H9 (cell line): ENCODE data around the gene ZNF280D. TPM values are rescaled to one million over a fixed set of nuclear protein-coding genes. Genes with fewer than 3 reads are reported as not detected.

Source experiments
- DNase-seq: peaks from one replicate; pipeline ENCODE4 v3.0.0-alpha.2; 2017
- H2AFZ ChIP-seq: one replicate; pipeline ENCODE4 v1.6.1; 2013; ENCODE audit warnings: mild to moderate bottlenecking, low read length, control low read depth, moderate library complexity
- H2AK5ac ChIP-seq: 2 replicates; pipeline ENCODE4 v1.6.1; 2013; ENCODE audit warnings: low read length, control low read depth, mixed read lengths; ENCODE audit not compliant: insufficient read length
- H2BK120ac ChIP-seq: one replicate; pipeline ENCODE4 v1.6.1; 2013; ENCODE audit warnings: low read depth, mild to moderate bottlenecking, low read length, control low read depth, inconsistent platforms; ENCODE audit not compliant: poor library complexity, severe bottlenecking
- H2BK12ac ChIP-seq: 2 replicates; pipeline ENCODE4 v1.6.1; 2013; ENCODE audit warnings: low read length, control low read depth, mixed read lengths, low read depth; ENCODE audit not compliant: insufficient read length
- H2BK15ac ChIP-seq: 2 replicates; pipeline ENCODE4 v1.6.1; 2013; ENCODE audit warnings: low read depth, low read length, control low read depth
- H2BK20ac ChIP-seq: one replicate; pipeline ENCODE4 v1.6.1; 2013; ENCODE audit warnings: low read depth, mild to moderate bottlenecking, low read length, control low read depth, inconsistent platforms; ENCODE audit not compliant: poor library complexity, severe bottlenecking
- H2BK5ac ChIP-seq: 2 replicates; pipeline ENCODE4 v1.6.1; 2013; ENCODE audit warnings: low read length, control low read depth, mixed read lengths; ENCODE audit not compliant: insufficient read length
- H3K14ac ChIP-seq: 2 replicates; pipeline ENCODE4 v1.6.1; 2013; ENCODE audit warnings: low read length, control low read depth; ENCODE audit not compliant: insufficient read depth
- H3K18ac ChIP-seq: 2 replicates; pipeline ENCODE4 v1.6.1; 2013; ENCODE audit warnings: low read depth, mild to moderate bottlenecking, mixed read lengths, low read length, control low read depth; ENCODE audit not compliant: insufficient read length
- H3K23ac ChIP-seq: 2 replicates; pipeline ENCODE4 v1.6.1; 2013; ENCODE audit warnings: low read length, control low read depth, mixed read lengths, low read depth; ENCODE audit not compliant: insufficient read length
- H3K23me2 ChIP-seq: 2 replicates; pipeline ENCODE4 v1.6.1; 2013; ENCODE audit warnings: low read depth, mild to moderate bottlenecking, mixed read lengths, low read length, control low read depth; ENCODE audit not compliant: insufficient read length, poor library complexity, severe bottlenecking
- H3K27ac ChIP-seq: 2 replicates; pipeline ENCODE4 v1.5.1; 2013; ENCODE audit warnings: low read length, control low read depth, mixed read lengths, low read depth; ENCODE audit not compliant: insufficient read length
- H3K27me3 ChIP-seq: 2 replicates; pipeline ENCODE4 v1.6.1; 2013; ENCODE audit warnings: low read length, control low read depth, inconsistent platforms; ENCODE audit not compliant: insufficient read depth
- H3K4ac ChIP-seq: 2 replicates; pipeline ENCODE4 v1.6.1; 2013; ENCODE audit warnings: low read depth, mild to moderate bottlenecking, control low read depth, inconsistent platforms, low read length, moderate library complexity
- H3K4me1 ChIP-seq: 2 replicates; pipeline ENCODE4 v1.6.1; 2013; ENCODE audit warnings: low read length, control low read depth, inconsistent platforms; ENCODE audit not compliant: insufficient read depth
- H3K4me2 ChIP-seq: 2 replicates; pipeline ENCODE4 v1.6.1; 2013; ENCODE audit warnings: low read length, control low read depth, mixed read lengths; ENCODE audit not compliant: insufficient read length, insufficient read depth
- H3K56ac ChIP-seq: 2 replicates; pipeline ENCODE4 v1.6.1; 2013; ENCODE audit warnings: low read depth, mild to moderate bottlenecking, mixed read lengths, low read length, control low read depth; ENCODE audit not compliant: insufficient read length
- H3K79me1 ChIP-seq: 2 replicates; pipeline ENCODE4 v1.6.1; 2013; ENCODE audit warnings: low read depth, mild to moderate bottlenecking, moderate library complexity, low read length, control low read depth, inconsistent platforms; ENCODE audit not compliant: insufficient read depth, poor library complexity, severe bottlenecking
- H3K79me2 ChIP-seq: 2 replicates; pipeline ENCODE4 v1.6.1; 2013; ENCODE audit warnings: low read length, control low read depth, inconsistent platforms; ENCODE audit not compliant: insufficient read depth
- H3K9ac ChIP-seq: 2 replicates; pipeline ENCODE4 v1.6.1; 2013; ENCODE audit warnings: low read length, control low read depth, mixed read lengths; ENCODE audit not compliant: insufficient read length; ENCODE audit errors: extremely low read depth
- H3K9me3 ChIP-seq: one replicate; pipeline ENCODE4 v1.6.1; 2013; ENCODE audit warnings: low read depth, low read length, inconsistent platforms; ENCODE audit not compliant: control insufficient read depth
- H3T11ph ChIP-seq: one replicate; pipeline ENCODE4 v1.6.1; 2013; ENCODE audit warnings: mild to moderate bottlenecking, low read length, control low read depth, inconsistent platforms
- H4K20me1 ChIP-seq: one replicate; pipeline ENCODE4 v1.6.1; 2013; ENCODE audit not compliant: control insufficient read depth, insufficient read length, insufficient read depth
- H4K5ac ChIP-seq: 2 replicates; pipeline ENCODE4 v1.6.1; 2013; ENCODE audit warnings: low read depth, mild to moderate bottlenecking, mixed read lengths, low read length, control low read depth; ENCODE audit not compliant: insufficient read length
- H4K8ac ChIP-seq: replicated peaks from 2 replicates; pipeline ENCODE4 v1.6.1; 2013; ENCODE audit warnings: low read length, control low read depth, mixed read lengths, low read depth; ENCODE audit not compliant: insufficient read length
- H4K91ac ChIP-seq: 2 replicates; pipeline ENCODE4 v1.6.1; 2013; ENCODE audit warnings: low read depth, mild to moderate bottlenecking, moderate library complexity, mixed read lengths, low read length, control low read depth; ENCODE audit not compliant: insufficient read length
- H3K27ac Mint-ChIP-seq, 3 experiments: 2 replicates in 2 of 3; 3 replicates in 1 of 3; pipeline ENCODE4 v1.8.0; 2020 to 2021; ENCODE audit warnings: mixed read lengths in 3 of 3, mild to moderate bottlenecking in 1 of 3, moderate library complexity in 1 of 3
- H3K27me3 Mint-ChIP-seq: 2 replicates; pipeline ENCODE4 v1.8.0; 2021; ENCODE audit warnings: low read depth, mild to moderate bottlenecking, moderate library complexity, mixed read lengths
- H3K36me3 Mint-ChIP-seq, 3 experiments: 2 replicates in 2 of 3; 3 replicates in 1 of 3; pipeline ENCODE4 v1.8.0; 2020 to 2021; ENCODE audit warnings: low read depth in 3 of 3, mixed read lengths in 3 of 3; ENCODE audit not compliant: insufficient read depth in 1 of 3
- H3K4me1 Mint-ChIP-seq, 2 experiments: 2 replicates each; pipeline ENCODE4 v1.8.0; 2020; ENCODE audit warnings: mixed read lengths in 2 of 2
- H3K4me3 Mint-ChIP-seq, 2 experiments: 2 replicates in 1 of 2; 3 replicates in 1 of 2; pipeline ENCODE4 v1.8.0; 2020 to 2021; ENCODE audit warnings: mild to moderate bottlenecking in 2 of 2, mixed read lengths in 2 of 2, moderate library complexity in 1 of 2
- H3K9me3 Mint-ChIP-seq, 2 experiments: 2 replicates in 1 of 2; 3 replicates in 1 of 2; pipeline ENCODE4 v1.8.0; 2020; ENCODE audit warnings: mild to moderate bottlenecking in 2 of 2, mixed read lengths in 2 of 2, moderate library complexity in 1 of 2
- CTCF ChIP-seq: fragments of 200-600 bp; sonication (generic); conservative IDR thresholded peaks from 3 replicates; pipeline ENCODE4 v1.8.0; 2021; ENCODE audit warnings: antibody characterized with exemption, mild to moderate bottlenecking
- total RNA-seq: library from RNA; stranded (reverse); gene quantifications from 2 replicates; pipeline ENCODE4 v1.2.1, GENCODE V29; 2021

ZNF280D gene
- total RNA-seq, 1 experiment from 2014 or later, result 5.7 TPM

GRCh38 chr15:56681113-56681512, 52.2 kb downstream of the ZNF280D start:
- no peak overlapping the region for H3T11ph ChIP-seq
- H2BK20ac ChIP-seq, result no peak overlapping the region
- no peaks in the 10 kb centered on the region for H3K27me3 ChIP-seq
- H3K27me3 Mint-ChIP-seq, result no peaks in the 10 kb centered on the region
- no peaks in the 10 kb centered on the region for H3K36me3 Mint-ChIP-seq
- no peak overlapping the region for H3K56ac ChIP-seq
- no peak overlapping the region for H2BK15ac ChIP-seq
- no peak overlapping the region for H3K23ac ChIP-seq
- no peak overlapping the region for H4K91ac ChIP-seq
- no peak overlapping the region for H3K9ac ChIP-seq
- no peak for DNase-seq
- H3K9me3 ChIP-seq, result no peaks in the 10 kb centered on the region
- H3K9me3 Mint-ChIP-seq, result no peaks in the 10 kb centered on the region
- no peak overlapping the region for H4K5ac ChIP-seq
- peaks cover 0 to 2% of the 10 kb centered on the region in 2 experiments; a peak in 1 of 4 replicates for H3K4me1 Mint-ChIP-seq
- H3K4me2 ChIP-seq, result no peak overlapping the region
- no peaks in the 10 kb centered on the region for H3K23me2 ChIP-seq
- no peak overlapping the region for H2BK120ac ChIP-seq
- no peak overlapping the region for H3K27ac ChIP-seq
- H2AK5ac ChIP-seq, result no peak overlapping the region
- no peaks in the 10 kb centered on the region for H3K79me2 ChIP-seq
- no peak overlapping the region for H3K18ac ChIP-seq
- no peak overlapping the region for H3K14ac ChIP-seq
- H2BK12ac ChIP-seq, result no peak overlapping the region
- no peaks in the 10 kb centered on the region for H3K4me1 ChIP-seq
- H4K20me1 ChIP-seq, result no peaks in the 10 kb centered on the region
- no peak overlapping the region for H2AFZ ChIP-seq
- no peak overlapping the region for H3K27ac Mint-ChIP-seq
- H3K4me3 Mint-ChIP-seq, result no peak overlapping the region
- H3K4ac ChIP-seq, result no peak overlapping the region
- TF ChIP-seq CTCF, result no peak
- no peaks in the 10 kb centered on the region for H3K79me1 ChIP-seq
- H2BK5ac ChIP-seq, result no peak overlapping the region
- H4K8ac ChIP-seq, result no peak overlapping the region
